WI38 (cell line): ENCODE measurements around the gene MPPED1.

Experiments
- H3K4me3 ChIP-seq: 2 replicates; pipeline ENCODE4 v1.5.1; 2011; ENCODE audit warnings: low read depth, mild to moderate bottlenecking, control low read depth, low read length
- TF ChIP-seq, protein P1 (sequence below): IDR thresholded peaks from 2 replicates; pipeline ENCODE4 v1.5.1; 2012; ENCODE audit warnings: low read depth, mild to moderate bottlenecking, control low read depth, low read length

Gene MPPED1

DNA sequence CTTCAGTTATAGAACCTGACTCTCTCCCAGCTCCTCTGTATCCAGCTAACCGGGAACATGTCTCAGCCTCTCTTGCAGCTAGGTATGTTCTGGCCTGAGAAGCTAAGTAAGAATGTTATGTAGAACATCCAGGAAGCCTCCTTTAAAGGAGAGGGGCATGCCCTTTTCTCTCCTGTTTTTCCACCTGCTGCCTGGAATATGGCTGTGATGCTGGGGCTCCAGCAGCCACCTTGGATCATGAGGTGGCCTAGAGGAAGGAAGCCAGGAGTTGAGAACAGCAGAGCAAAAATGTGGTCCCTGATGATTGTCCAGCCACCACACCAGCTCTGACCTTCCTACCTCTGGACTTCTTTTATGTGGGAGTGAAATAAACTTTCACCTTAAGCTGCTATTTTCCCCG, 117.6 kb downstream of the MPPED1 start:
- TF ChIP-seq, protein P1, sequence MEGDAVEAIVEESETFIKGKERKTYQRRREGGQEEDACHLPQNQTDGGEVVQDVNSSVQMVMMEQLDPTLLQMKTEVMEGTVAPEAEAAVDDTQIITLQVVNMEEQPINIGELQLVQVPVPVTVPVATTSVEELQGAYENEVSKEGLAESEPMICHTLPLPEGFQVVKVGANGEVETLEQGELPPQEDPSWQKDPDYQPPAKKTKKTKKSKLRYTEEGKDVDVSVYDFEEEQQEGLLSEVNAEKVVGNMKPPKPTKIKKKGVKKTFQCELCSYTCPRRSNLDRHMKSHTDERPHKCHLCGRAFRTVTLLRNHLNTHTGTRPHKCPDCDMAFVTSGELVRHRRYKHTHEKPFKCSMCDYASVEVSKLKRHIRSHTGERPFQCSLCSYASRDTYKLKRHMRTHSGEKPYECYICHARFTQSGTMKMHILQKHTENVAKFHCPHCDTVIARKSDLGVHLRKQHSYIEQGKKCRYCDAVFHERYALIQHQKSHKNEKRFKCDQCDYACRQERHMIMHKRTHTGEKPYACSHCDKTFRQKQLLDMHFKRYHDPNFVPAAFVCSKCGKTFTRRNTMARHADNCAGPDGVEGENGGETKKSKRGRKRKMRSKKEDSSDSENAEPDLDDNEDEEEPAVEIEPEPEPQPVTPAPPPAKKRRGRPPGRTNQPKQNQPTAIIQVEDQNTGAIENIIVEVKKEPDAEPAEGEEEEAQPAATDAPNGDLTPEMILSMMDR = no peak
- no peak overlapping the region for H3K4me3 ChIP-seq

DNA sequence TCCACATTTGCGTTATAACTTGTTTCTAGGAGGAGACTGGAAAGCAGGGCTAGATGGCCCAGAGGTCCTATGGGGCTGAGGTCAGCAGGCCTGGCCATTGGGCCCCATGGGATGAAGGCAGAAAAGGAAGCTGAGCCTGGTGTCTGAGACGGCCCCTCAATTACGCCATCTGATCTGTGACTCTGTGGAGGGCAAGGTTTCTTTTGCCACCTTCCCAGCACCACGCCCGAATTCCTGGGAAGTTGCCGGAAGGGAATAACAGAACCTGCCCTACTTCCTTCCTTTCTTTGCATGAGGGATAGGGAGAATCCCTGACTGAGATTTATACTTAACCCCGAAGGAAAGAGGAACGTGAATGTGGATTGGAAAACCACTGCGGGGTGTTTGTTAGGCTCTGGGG, 118.1 kb downstream of the MPPED1 start:
- no peak overlapping the region for H3K4me3 ChIP-seq
- TF ChIP-seq, protein P1 = no peak

DNA sequence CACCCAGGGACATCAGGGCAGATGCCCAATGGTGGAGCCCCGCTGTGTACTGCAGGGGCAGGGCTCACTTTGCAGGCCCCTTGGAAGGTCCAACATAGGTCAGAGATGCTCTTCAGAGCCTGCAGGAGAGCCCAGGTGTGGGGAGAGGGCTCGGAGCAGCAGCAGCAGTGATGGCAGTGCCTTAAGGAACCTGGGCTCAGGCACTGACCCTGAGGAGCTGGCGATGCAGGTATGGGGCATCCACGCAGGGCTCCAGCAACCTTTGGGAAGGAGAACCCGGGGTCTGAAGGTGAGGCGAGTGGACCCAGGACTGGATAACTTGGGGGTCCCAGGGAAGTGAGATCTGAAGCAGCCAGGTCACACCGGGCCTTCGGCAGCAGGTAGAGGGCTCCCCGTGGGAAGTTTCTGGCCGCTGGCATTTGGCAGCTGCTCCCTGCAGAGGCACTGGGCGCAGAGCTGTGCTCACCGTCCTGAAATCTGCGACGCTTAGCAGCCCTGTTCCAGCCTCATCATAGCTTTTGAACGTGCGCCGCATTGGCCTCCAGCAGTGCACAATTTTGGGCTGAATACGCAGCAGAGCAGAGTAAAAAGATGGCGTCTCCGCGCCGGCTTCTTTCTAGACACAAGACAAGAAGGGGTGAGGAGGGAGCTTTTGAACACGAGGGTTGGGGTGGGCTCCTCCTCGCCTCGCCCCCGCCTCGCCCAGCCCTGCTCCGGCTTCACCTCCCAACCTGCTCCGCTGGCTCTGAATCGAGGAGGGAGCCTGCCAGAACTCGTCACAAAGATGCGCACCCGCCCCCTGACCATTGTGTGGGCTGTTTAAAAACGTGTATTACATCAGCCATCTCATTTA, 118.8 kb downstream of the MPPED1 start:
- no peak overlapping the region for H3K4me3 ChIP-seq
- TF ChIP-seq, protein P1 = no peak

DNA sequence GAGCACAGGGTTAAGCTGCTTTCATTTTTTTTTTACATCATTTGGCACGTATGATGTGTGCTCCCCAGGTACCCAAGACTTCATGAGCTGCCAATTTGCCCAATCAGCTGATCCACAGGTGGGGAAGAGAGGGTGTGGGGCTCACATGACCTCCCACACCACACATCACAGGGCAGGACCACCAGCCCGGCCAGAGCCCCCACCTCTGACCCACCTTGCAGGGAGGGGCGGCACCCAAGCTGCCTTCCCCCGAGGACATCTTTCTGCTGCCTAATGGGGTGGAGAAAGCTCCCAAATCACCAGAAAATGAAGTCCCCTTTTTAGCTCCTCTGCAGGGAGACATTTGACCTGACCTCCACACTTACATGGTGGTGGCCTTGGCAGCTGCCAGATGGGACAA, 119.8 kb downstream of the MPPED1 start:
- TF ChIP-seq, protein P1 = no peak
- no peak overlapping the region for H3K4me3 ChIP-seq

DNA sequence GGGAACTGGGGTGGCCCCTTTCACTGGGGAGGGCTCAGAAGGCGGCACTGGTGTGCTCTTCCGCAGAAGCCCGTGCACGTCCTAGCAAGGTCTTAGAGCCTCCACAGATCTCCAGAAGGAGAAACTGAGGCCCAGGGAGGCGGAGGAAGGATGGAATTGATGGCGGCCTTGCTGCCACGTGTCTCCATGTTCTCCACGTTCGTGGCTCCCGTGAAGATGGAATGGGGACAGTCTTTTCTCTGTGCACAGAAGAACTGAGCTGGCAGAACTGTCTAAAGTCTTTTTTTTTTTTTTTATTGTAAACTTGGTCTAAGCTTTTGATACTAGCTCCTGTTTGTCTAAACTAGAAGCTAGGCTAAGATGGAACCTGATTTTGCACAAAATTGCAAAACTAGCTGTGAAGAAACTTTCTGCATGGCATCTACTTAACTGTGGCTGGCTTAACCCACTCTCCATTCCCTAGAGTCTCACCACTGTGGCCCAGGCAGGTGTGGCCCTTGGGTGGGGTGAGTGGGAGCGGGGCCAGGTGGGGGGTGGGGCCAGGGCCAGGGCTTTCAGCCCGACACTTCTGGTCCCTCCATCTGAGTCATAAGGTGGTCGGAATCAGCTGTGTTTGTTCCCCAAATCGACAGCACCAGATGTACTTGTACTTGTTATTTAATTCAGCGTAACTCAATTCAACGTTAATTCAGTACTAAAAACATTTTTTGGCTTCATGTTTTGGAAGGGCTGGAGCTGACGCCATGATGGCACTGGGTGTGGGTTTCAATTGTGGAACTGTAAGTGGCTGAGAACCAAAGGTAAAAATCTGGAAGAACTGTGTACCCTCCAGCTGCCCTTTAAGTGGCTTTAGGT, 120.7 kb downstream of the MPPED1 start:
- TF ChIP-seq, protein P1 = no peak
- H3K4me3 ChIP-seq = no peak overlapping the region

DNA sequence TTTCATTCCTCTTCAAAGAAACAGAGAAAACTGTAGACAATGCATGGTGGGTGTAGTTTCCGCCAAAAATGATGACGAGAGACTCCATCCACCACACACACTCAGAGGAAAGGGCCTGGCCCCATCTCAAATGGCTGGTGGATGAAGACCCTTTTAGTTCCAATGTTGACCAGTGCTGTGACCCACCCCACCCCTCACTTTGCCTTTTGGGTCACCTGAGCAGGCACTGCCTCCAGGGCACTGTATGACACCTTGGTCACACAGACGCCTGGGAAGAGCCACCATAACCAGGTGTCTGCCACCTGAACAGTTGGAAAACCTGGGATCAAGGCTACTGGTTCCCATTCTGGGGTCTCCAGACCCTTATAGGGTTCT, 121.3 kb downstream of the MPPED1 start:
- no peak overlapping the region for H3K4me3 ChIP-seq
- TF ChIP-seq, protein P1 = no peak
